ENCODE results near the gene IL36A. TPM values are rescaled to one million over a fixed set of nuclear protein-coding genes. Genes with fewer than 3 reads are reported as not detected.

Gene IL36A, protein sequence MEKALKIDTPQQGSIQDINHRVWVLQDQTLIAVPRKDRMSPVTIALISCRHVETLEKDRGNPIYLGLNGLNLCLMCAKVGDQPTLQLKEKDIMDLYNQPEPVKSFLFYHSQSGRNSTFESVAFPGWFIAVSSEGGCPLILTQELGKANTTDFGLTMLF
- total RNA-seq (not detected in 2 replicates), polyA plus RNA-seq (not detected in 2 replicates), polyA minus RNA-seq (not detected in 2 replicates), Bru-seq, nascent RNA (not detected), BruChase-seq, experiment 1, labeled RNA remaining after a 6-hour chase (not detected), BruChase-seq, experiment 2, labeled RNA remaining after a 2-hour chase (not detected)
- not detected in 2 replicates for polyA plus RNA-seq (2011; cell fraction: cytosol; rRNA removed)
- not detected in 2 replicates for polyA plus RNA-seq (2011; cell fraction: nucleus; rRNA removed)
- polyA plus RNA-seq (2012), result not detected in 2 replicates
- polyA minus RNA-seq (2011; cell fraction: cytosol; rRNA and poly(A)+ RNA removed), result not detected
- not detected in 2 replicates for polyA minus RNA-seq (2011; cell fraction: nucleus; rRNA and poly(A)+ RNA removed)
- long read RNA-seq, result 0 reads

DNA sequence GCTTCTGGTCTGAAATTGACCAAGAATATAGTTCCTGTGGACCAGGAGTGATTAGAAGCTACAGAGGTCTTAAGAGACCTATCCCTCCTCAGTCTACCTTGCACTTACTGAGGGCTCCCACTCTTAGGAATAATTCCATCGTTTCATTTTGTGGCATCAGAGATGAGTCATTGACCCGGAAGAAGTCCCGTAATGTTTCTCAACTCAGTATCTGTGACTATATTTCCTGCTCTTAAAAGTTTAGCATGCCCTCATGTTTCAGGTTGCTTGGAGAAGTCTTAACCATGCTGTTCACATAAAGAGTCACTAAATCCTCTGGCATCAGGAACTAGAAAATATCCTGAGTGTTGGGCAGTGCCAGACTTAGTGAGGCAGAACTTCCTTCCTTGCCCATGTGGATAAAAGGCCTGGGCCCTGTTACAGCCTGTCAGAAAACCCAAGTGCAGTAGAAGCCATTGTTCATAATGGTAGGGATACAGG is at the start of gene IL36A:
TSS of gene IL36A (plus strand) at position 430 of the 480 bp plus-strand sequence. CDS start 413 bp downstream, outside the sequence.
- no peak for DNase-seq (ENCODE audit: low read depth, low spot score)

More for the DNA sequence above, at the start of gene IL36A:
- no peaks in the 10 kb centered on the region for H3K4me1 ChIP-seq (ENCODE audit: control insufficient read depth, extremely low read depth, insufficient read depth, low read length)
- no peaks in the 10 kb centered on the region for H3K79me2 ChIP-seq (ENCODE audit: control insufficient read depth, insufficient read depth, low read length)
- no peaks in the 10 kb centered on the region for H3K36me3 ChIP-seq (ENCODE audit: control insufficient read depth in 2 of 2, extremely low read depth in 1 of 2, insufficient read depth in 2 of 2, low read length in 2 of 2)
- TF ChIP-seq EZH2 (IDR thresholded peaks at IDR 0.05; ENCODE audit: borderline replicate concordance, low read depth, low read length, severe bottlenecking), result no peak
- TF ChIP-seq, protein P1, sequence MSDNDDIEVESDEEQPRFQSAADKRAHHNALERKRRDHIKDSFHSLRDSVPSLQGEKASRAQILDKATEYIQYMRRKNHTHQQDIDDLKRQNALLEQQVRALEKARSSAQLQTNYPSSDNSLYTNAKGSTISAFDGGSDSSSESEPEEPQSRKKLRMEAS (IDR thresholded peaks at IDR 0.05; ENCODE audit: insufficient read depth, insufficient read length), result no peak
- TF ChIP-seq, protein P2, sequence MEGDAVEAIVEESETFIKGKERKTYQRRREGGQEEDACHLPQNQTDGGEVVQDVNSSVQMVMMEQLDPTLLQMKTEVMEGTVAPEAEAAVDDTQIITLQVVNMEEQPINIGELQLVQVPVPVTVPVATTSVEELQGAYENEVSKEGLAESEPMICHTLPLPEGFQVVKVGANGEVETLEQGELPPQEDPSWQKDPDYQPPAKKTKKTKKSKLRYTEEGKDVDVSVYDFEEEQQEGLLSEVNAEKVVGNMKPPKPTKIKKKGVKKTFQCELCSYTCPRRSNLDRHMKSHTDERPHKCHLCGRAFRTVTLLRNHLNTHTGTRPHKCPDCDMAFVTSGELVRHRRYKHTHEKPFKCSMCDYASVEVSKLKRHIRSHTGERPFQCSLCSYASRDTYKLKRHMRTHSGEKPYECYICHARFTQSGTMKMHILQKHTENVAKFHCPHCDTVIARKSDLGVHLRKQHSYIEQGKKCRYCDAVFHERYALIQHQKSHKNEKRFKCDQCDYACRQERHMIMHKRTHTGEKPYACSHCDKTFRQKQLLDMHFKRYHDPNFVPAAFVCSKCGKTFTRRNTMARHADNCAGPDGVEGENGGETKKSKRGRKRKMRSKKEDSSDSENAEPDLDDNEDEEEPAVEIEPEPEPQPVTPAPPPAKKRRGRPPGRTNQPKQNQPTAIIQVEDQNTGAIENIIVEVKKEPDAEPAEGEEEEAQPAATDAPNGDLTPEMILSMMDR (IDR thresholded peaks at IDR 0.05; ENCODE audit: extremely low read depth in 1 of 2, insufficient read depth in 1 of 2, low read depth in 1 of 2, low read length in 2 of 2), result no peak
- no peak for TF ChIP-seq FOS (IDR thresholded peaks at IDR 0.05; ENCODE audit: borderline replicate concordance, insufficient read depth, low read length)
- no peak for TF ChIP-seq MYC (IDR thresholded peaks at IDR 0.05; ENCODE audit: low read depth, low read length)
- no peak for TF ChIP-seq GATA2 (IDR thresholded peaks at IDR 0.05; ENCODE audit: insufficient read depth, insufficient read length, low read depth, low read length)
- TF ChIP-seq POLR2A (IDR thresholded peaks at IDR 0.05; ENCODE audit: low read depth, low read length), result no peak
- no peak for TF ChIP-seq JUN (IDR thresholded peaks at IDR 0.05; ENCODE audit: borderline replicate concordance, insufficient read depth, insufficient read length, low read depth)
- TF ChIP-seq POLR2AphosphoS5 (IDR thresholded peaks at IDR 0.05; ENCODE audit: insufficient read depth, low read depth, low read length), result no peak
- no peak within 1 kb of the TSS for H3K4me3 ChIP-seq (replicated peaks in 1 of 3; ENCODE audit: insufficient read depth in 1 of 3, low read depth in 1 of 3, low read length in 3 of 3)
- H4K20me1 ChIP-seq (replicated peaks; ENCODE audit: control insufficient read depth, extremely low read depth, insufficient read depth, low read length), result no peaks in the 10 kb centered on the region
- no peak within 1 kb of the TSS for H3K27ac ChIP-seq (ENCODE audit: insufficient read depth, low read depth, low read length)
- no peak within 1 kb of the TSS for H3K4me2 ChIP-seq (ENCODE audit: insufficient read depth, low read length)
- CTCF ChIA-PET, result no interaction called here
- H3K9me3 ChIP-seq (replicated peaks; ENCODE audit: control insufficient read depth, insufficient read depth, low read length), result no peaks in the 10 kb centered on the region
- BruUV-seq (replicated peaks), result no TSS peak
- intact Hi-C loops (cut with micrococcal nuclease) (no loop called here), dilution Hi-C loops (cut with MboI; ENCODE audit: extremely low pct_ligation_motif_present, low sequenced_read_pairs) (no loop called here)
- peaks cover 0 to under 1% of the 10 kb centered on the region in 2 experiments for H3K27me3 ChIP-seq (ENCODE audit: control insufficient read depth in 2 of 2, insufficient read depth in 2 of 2, low read length in 2 of 2)
- H3K9ac ChIP-seq (replicated peaks; ENCODE audit: extremely low read depth, insufficient read depth, low read length), result no peak within 1 kb of the TSS
- no peak within 1 kb of the TSS for H2AFZ ChIP-seq (ENCODE audit: low read depth, low read length)
- POLR2A ChIA-PET, result no interaction called here
- H3K9me1 ChIP-seq (replicated peaks; ENCODE audit: control insufficient read depth, extremely low read depth, insufficient read depth, low read length), result no peaks in the 10 kb centered on the region
- no peak for FAIRE-seq

Measured in endothelial cell of umbilical vein (primary cell).